SU-DHL-6 (cell line): ENCODE results near the gene MT1B.

Source experiments
- CTCF ChIP-seq: fragments of 200-600 bp; sonication (generic); IDR thresholded peaks from one replicate; pipeline ENCODE4 v1.5.1; 2017; ENCODE audit warnings: antibody characterized with exemption, mild to moderate bottlenecking, low read length, moderate library complexity; ENCODE audit not compliant: insufficient read depth, poor library complexity, severe bottlenecking
- EZH2phosphoT487 ChIP-seq: fragments of 200-600 bp; sonication (generic), shearing (Covaris generic); conservative IDR thresholded peaks from 2 replicates; pipeline ENCODE4 v1.6.1; 2018; ENCODE audit warnings: mild to moderate bottlenecking, antibody characterized with exemption, low read length, moderate library complexity, mixed read lengths

DNA sequence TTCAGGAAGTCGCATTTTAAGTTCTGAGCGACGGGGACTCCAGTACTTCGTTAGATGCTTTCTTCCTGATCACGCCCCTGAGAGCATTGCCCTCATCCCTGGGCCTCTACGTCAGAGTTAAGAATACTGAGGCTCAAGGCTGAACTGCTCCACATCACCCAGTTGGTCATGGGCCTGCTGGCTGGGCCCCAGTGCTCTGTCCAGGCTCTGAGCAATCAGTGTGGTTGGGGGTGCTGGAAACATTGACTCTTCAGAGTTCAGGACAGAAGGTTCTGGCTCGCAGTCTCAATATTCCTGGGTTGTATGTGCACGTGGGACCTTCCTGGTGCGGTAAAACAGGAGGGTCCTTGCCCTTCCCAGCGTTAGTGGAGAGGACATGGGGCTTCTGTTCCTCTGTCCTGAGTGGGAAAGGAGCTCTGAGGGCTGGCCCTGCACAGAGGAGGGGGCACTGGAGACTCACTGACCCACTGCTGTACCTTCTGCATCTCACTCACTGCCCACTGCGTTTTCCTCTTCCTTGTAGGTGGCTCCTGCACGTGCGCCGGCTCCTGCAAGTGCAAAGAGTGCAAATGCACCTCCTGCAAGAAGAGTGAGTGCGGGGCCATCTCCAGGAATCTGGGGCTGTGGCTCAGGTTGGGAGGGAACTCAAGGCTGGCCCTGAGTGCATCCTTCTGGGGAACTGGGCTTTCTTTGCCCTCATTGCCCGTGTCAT is 25.6 kb upstream of the MT1B start:
- TF ChIP-seq EZH2phosphoT487, result no peak
- no peak for TF ChIP-seq CTCF
